Stimulated activated CD4-positive, alpha-beta T cell treated with anti-CD3 and anti-CD28 coated beads, Interleukin-15, amount 100 ng/mL, for 24 hours (primary cell): ENCODE data around the gene ASTN2.

ENCODE experiments used
- DNase-seq: peaks from one replicate; pipeline ENCODE4 v3.0.0-alpha.2; 2020

Gene ASTN2

DNA sequence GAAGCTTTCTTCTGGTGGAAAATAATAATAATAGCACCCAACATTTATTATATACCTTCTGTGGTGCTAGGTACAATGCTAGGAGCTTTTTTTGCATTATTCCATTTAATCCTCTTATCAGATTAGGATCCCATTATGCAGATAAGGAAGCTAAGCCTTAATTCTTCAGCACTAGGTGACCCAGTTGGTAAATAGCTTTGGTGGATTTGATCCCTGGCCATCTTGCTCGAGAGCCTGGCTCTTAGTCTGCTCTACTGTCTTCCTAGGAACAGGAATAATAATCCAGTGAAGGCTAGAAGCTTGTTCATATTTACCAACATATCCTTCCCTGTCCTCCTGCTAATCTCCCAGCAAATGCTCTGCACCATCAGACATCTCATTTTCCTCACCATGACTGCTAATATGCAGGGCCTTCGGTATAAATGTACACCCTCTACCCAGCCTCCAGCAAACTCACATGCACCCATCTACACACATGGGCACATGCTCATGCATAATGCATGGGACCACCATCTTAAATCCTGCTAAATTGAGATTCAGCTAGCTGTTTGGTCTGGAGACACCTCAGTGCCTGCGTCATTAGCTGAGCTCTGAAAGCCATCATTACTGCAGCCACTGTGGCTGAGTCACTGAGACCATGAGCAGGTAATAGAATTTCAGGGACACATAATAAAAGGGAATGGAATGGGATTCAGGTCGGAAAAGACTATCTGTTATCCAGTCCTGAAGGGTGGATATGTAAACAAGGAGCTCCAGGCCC, 640.3 kb downstream of the ASTN2 start:
- DNase-seq: no peak

DNA sequence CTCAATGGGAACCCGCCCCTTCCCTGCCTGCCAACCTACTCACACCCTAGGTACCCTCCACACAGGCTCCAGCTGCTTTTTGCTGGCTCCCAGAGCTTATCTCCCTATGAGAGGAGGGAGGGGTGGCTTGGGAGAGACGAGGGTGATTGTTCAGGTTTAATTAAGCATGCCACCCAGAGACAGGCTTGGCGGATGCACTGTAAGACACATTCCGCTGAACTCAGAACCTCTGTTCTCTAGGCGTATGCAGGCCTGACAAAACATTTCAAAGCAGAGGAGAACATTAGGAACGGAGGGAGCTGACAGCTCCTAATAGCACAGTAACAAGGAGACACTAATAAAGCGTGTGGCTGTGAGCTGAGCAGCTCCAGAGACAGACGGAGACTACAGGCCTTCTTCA, 647.6 kb downstream of the ASTN2 start:
- DNase-seq: no peak

DNA sequence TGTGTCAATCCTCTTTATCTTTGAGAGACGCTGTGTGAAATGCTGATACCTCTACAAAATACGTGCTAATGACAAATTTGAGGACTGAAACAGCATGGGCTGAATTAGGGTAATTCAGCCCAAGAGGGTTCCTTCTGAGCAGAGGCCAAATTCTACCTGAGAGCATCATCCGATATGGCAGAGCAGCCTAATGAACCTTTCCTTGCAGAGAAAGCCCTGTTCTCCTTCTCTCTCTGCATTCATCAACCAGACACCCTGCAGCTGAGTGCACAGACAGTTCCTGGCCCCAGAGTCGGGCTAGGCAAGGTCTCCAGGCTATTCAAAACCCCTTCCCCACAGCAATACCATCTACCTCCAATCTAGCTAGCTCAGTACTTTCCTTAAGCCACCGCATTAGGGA, 649.8 kb downstream of the ASTN2 start:
- DNase-seq: no peak

DNA sequence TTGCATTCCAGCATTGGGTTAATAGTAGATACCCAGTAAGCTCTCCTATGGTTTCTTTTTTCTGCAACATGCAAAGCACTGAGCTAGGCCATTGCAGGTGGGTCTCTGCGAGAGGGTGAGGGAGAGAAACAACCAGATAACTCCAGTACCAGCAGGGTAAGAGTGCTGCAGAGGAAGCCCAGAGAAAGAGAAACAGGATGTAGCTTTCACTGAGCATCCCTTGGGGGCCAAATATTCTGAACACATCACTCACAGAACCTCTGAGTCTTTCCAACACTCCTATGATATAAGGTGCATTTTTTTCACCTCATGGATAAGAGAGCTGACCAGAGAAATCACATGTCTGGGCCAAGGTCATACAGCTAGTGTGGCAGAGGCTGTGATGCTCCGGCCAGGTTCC, 651.1 kb downstream of the ASTN2 start:
- no peak for DNase-seq

DNA sequence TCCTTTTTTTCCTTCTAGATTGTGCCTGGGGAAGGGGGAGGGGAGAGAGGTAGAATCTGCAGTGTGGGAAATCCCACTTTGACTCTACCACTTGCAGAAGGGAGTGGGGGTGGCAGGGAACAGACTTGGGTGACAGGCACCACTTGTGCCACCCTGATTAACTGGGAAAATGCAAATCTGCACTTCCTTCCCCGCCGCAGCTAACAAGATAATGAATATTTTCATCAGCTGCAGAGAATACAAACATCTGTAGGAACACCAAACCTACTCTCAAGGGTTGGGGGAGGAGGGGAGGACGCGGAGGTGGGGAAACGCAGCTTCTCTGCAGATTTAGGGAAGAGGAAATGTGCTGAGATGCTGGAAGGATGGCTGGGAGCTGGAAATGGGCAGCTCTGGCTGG, 654.2 kb downstream of the ASTN2 start:
- DNase-seq: no peak

DNA sequence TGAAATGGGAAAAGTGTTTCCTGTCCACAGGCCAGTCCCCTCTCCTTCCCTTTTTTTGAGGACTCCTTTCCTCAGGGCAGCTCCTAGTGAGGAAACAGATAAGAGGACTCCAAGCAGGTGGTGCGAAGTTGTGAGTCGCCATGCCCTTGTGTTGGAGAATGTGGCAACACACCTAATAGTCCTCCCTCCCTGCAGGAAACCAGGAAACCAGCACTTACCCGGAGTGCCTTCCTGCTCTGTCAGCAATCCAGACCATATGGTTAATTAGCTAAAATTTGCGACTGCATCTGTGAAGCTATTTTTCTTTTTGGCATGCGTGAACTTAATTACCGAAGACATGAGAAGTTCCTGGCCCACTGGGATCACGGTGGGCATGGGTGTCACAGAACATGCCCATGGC, 657.8 kb downstream of the ASTN2 start:
- no peak for DNase-seq

DNA sequence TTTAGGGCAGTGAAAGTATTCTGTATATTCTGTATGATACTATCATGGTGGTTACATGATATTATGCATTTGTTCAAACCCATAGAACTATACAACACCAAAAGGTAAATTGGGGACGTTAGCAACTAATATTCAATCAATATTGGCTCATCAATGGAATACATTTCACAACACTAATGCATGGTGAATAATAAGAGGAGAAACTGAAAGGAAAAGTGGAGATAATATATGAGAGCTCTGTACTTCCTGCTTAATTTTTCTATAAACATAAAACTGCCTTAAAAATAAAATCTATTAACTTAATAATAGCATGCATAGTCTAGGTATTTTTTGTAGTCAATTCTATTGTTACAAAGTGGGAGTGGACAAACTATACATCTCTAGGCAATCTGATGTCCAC, 661.5 kb downstream of the ASTN2 start:
- no peak for DNase-seq

DNA sequence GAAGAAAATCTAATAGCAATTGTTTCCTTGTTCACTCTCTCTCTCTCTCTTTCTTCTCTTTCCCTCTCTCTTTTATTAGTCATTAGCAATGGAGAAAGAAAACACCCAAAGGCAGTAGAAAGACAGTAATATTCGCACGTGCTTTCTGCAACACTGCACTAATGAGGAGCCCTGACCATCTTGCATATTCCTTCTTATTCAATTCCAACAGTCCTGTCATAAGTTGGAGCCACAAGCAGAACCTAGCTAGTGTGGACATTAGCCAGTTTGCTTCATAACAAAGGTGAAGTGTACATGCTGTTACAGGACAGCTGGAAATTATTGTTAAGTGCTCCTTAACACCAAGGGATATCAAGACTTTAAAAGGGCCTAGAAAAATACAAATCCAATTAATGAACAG, 664.3 kb downstream of the ASTN2 start:
- no peak for DNase-seq

DNA sequence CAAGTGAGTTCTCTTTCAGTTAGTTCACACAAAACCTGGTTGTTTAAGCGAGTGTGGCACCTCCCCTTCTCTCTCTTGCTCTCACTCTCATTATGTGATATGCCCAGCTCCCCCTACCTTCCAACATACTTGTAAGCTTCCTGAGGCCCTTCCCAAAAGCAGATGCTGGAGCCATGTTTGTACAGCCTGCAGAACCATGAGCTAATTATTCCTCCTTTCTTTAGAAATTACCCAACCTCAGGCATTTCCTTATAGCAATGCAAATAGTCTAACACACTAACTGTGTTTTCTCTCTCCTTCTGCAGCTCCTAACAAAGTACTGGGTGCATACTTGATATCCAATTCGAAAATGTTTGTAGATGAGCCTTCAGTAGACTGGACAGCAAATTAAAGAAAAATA, 665.1 kb downstream of the ASTN2 start:
- no peak for DNase-seq

DNA sequence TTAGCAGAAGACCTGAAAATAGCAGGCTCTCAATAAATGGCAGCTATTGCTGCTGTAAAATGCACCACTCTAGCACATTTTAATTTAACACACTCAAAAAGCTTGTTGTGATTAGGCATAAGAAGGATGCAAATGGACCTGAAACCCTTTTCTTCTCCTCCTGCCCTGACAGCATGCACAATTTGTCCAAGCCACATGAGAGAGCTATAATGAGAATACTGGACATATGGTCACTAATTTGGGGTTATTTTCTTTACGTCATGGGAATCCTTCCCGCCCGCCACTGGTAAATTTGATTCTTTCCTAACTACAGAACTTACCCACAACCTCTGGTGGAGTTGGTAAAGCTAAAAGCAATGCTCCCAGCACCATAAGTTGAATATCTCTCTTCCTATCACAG, 665.7 kb downstream of the ASTN2 start:
- no peak for DNase-seq

DNA sequence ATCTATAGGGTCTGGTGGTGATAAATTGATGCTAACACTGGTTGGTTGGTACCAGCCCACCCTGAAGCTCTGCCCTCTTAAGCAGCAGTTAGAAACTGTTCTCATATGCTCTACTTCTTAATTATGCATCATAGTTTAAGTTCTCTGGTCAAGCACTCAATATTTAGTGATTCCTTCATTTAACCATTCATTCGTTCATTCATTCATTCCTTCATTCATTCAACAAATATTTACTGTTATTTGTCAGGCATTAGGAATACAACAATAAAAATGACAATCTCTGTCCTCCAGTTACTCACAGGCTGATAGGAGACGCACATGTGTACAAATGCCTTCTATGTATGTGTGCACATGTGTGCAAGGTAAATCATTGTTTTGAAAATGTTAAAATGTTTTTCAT, 673.1 kb downstream of the ASTN2 start:
- DNase-seq: no peak

DNA sequence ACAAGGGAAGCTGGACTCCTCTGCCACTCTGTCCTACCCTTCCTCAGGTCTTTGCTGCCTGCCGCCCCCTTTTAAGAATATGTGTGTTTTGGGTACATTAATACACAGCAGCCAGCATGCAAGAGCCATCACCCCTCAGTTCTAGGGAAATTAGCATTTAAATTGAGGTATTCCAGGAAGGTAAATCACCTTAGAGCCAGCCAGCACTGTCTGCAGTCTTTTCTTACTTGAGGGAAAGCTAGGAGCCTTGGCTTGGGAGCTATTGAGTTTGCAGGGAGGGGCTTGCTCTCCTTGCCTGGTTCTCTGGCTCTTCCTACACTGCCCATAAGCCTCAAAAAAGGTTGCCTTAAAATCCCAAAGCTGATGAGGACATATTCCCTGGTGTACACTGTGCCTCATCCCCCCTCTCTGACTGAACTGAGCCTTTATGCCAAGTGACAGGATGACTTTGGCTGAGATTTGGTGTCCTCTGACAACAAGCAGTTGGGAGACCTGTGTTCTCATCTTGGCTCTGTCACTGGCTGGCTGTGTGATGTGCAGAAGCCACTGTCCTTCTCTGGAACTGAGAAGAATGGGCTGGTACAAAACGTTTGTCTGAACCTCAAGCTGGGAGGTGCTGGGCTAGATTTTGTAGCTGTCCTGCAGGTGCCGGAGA, 673.6 kb downstream of the ASTN2 start:
- DNase-seq: no peak

DNA sequence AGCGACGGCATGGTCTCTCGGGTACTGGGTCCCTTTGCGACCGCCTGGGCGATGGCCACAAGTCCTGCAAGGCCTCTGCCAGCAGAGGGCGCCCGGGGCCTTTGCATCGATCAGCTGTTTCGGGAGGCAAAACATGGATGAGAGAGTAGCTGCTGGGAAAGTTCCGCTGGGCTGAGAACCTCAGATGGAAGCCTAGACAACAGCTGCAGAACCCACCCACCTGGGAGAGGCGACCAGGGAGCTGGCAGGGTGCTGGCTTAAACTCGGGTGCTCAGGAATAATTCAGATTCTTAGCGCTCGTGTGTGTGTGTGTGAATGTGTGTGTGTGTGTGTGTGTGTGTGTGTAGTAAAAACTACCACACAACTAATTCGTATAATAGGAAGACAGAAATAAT, 677.7 kb downstream of the ASTN2 start:
- DNase-seq: peak; percentile 76

DNA sequence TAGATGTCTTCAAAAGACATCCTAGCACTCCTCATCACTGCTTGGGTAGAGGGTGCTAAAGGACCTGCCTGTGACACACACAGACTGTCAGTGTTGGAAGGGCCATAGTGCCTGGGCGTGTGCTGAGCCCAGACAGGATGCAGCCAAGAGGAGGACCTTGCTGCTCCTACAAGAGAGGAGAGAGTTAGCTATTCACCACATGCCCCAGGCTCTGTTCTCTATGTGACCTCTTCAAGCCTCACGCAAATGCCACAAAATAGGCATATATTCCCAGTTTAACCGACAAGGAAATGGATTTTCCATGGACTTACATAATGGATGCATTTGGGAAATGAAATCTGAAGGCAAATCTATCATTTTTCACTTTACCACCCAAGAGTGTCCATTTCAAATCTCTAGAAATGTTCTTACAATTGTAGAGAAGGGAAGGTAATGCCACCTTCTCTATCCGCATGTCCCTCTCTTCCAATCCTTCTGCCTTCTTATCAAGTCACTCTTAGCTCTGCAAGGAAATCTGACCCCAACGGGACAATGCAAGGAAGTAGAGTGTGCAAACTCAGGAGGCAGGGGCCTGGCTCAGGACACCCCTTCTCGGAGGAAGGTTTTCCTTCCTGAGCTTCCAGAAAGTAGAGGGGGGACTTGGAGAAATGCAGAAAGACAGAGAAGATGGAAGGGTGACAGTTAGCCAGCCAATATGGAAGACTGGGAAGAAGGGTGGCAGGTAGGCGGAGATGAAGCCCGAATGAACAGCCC, 678.3 kb downstream of the ASTN2 start:
- DNase-seq: no peak

DNA sequence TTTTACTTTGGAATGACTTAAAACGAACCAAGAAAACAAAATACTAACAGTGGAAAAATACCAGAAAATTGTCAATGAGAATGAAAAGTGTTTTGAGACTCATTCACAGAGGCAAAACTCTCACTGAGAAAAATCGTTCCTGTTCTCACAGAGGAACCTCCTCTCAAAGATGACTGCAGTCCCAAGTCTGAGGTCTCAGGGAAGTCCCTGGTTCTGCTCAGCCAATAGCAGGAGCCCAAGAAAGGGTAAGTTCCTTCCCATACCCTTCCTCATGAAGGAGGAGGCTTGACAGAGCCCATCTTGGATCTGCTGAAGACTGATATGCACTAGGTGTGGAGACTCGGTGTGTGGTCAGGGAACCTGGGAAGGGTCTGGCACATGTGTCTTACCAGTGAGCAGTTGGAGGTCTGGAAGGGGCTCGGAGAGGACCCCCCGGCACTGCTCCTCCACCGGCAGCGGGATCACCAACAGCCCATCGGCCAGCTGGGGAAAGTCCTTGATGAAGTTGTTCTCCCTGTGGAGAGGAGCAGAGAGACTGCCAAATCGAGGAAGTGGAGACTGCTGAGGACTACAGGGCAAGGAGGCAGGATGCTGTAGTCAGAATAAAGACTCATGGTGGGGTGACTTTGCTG, 681.7 kb downstream of the ASTN2 start:
- DNase-seq: no peak

DNA sequence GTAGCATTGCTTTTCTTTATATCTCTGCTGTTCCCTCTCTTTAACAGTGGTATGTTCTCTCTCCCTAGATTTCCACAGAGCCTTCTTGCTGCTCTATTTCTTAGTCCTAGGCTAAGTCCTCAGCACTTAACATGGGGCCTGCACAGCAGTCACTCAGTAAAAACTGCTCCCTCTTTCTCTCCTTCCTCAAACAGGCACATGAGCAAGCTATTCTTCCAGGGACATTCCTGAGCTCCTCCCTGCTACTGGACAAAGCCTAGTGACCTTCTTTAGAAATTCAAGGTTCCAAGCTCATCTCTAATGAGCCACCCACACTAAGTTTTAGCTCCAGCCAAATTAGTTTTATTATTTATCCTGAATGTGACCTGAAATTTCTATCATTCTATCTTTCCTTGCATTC, 688.3 kb downstream of the ASTN2 start:
- no peak for DNase-seq

DNA sequence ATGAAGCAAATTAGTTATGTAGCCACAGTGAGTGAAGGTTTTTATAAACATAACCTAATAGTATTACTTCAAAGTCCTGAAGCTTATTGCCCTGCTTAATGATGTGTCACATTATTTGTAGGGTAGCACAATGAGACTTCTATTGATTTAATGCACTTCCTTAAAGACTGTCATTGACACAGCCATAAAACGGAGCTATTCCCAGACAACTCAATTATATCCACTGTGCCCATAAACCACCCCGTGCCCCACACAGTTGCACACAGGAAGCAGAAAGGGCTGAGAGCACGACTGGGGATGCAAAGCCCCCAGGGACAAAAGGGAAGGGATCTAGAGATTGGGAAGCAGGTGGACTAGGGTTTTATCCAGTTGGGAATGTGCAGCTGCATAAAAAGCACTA, 690.7 kb downstream of the ASTN2 start:
- no peak for DNase-seq

DNA sequence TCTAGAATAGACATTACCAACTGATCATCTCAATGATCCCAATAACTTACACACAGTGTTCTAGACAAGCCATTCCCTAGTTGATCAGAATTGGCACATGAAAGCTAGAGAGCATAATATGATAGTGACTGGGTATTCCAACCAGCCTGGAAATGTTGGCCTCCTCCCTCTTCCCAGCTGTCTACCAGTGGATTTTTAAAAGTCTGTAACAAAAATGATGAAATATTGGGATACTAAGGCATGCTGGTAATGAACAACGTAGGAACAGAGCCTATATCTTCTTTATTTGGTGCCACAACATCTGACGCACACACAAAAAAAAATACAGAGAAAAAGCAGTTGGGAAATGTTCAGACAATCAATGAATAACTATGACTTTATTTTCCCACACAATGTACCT, 692.9 kb downstream of the ASTN2 start:
- DNase-seq: no peak

DNA sequence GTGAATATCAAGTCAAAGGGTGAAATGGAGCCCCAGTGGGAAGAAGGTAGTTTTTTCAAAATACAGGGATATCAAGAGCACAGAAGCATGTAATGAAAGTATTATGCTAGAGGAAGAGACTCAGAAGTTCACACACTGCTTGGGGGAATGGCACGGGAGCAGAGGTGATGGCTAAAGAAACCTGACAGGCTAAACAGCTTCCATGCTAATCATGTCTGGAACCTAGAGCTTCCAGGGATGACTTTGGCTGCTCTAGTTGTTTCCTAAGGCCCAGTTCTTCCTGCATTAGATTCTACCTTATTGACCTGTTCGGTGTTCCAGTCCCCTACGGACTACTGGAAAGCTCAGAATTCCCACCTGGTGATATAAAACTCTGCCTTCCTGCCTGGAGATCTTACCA, 693.4 kb downstream of the ASTN2 start:
- no peak for DNase-seq

DNA sequence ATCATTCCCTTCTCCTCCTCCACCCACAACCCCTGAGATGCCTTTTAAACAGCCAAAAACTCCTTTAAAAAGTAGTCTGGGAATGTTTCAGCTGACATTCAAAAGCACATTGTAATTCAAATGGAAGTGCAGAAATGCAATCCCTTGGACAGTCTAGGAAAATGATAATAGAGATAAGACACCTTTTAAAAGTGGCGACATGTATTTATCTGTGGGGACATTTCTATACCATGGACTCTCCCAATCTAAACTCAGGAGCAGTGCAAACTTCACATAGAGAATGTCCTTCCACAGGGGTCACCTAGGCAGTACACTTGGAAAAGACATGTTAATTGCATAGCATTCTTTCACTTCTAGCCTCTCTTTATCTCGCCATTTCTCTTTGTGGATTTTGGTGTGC, 694.7 kb downstream of the ASTN2 start:
- DNase-seq: no peak

DNA sequence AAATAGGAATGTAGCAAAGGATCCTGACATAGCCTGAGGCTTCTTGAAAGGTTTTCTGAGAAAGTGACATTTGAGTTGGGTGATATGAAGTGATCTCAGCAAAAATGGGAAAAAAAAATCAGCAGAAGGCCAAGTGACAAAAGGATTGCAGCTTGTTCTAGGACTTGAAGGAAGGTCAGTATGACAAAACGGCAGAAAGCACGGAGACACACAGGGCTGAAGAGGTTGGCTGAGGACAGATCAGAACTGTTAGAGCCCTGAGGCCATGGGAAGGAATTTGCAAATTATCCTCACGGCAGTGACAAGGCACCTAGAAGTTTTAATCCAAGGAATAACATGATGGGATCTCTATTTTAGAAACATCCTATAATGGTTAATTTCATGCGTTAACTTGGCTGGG, 696.7 kb downstream of the ASTN2 start:
- no peak for DNase-seq

DNA sequence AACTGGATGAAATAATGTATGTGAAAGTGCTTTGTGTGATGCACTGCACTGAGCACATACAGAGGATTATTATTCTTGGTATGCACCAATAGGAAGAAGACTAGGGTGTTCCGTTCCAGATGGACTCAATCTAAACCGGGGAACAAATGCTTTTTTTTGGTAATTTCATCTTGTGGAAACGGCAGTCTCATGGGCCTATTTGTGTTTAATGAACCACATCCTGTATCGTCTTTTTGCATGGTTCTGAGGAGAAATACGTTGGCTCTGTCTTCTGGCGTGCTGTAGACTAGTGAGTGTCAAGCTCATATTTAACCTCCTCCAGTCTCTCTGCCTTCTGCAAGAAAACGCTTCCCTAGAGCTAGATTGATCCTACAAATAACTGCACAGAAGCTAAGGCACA, 697.7 kb downstream of the ASTN2 start:
- no peak for DNase-seq

DNA sequence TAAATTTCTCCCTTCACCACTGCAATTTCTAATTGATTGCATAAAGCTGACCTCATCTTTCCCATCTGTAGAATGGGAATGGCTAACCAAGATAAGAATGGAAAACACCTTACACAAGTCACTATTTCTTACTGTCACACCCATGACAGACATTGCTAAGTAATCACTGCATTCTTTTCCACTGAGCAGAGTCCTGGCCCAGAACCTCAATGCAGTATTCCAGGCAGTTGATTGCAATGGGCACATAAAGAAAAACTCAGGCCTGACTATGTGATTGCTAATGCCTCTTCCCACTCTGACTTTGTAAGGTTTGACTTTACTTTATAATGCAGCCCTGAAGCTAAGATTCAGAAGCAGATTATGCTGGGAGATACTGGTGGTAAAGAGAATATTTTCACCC, 698.4 kb downstream of the ASTN2 start:
- no peak for DNase-seq

DNA sequence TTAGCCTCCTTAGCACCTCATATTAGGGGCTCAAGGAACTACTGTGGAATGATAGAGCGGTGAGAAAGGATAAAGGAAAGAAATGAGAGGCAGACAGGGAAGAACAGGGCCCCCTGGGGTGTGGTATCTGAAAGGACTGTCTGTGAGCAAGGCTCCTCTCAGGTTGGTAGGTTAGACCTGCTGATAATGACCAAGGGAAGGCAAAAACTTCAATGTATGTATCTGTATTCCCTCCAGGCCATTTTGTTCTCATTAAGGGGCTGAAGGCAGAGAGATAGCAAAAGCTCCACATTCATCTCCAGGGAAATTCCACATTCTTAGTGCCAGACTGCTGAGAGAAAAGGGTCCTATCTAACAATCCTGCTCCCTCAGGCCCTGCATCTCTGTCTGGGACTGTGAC, 699.1 kb downstream of the ASTN2 start:
- no peak for DNase-seq
